Gastroesophageal sphincter (tissue), 4 donors: Measurements from ENCODE around the gene SLC32A1. TPM values are rescaled to one million over a fixed set of nuclear protein-coding genes. Genes with fewer than 3 reads are reported as not detected.

ENCODE experiments used
- ATAC-seq: fragments of 150-250 bp; one replicate; pipeline ENCODE4 v1.9.1; 2016; ENCODE audit warnings: mild to moderate bottlenecking, moderate library complexity
- H3K27ac ChIP-seq, 4 donors: fragments of 200-600 bp; sonication (generic) in 3 of 4; 1 replicate in 3 of 4; 2 replicates in 1 of 4; pipeline ENCODE4 v1.5.1; 2016 to 2019
- H3K27me3 ChIP-seq: fragments of 200-600 bp; sonication (generic); one replicate; pipeline ENCODE4 v1.5.1; 2019
- H3K36me3 ChIP-seq, 2 donors: fragments of 200-600 bp; sonication (generic); one replicate each; pipeline ENCODE4 v1.5.1; 2019; ENCODE audit warnings: control low read depth in 1 of 2
- H3K4me1 ChIP-seq, 3 donors: fragments of 200-600 bp; sonication (generic); 1 replicate in 2 of 3; 2 replicates in 1 of 3; pipeline ENCODE4 v1.5.1; 2016 to 2019; ENCODE audit warnings: control low read depth in 2 of 3
- H3K4me3 ChIP-seq, 2 donors: fragments of 200-600 bp; sonication (generic); one replicate each; pipeline ENCODE4 v1.5.1; 2019; ENCODE audit warnings: mild to moderate bottlenecking in 1 of 2, moderate library complexity in 1 of 2
- H3K9me3 ChIP-seq, 3 donors: fragments of 200-600 bp; sonication (generic); one replicate each; pipeline ENCODE4 v1.5.1; 2017 to 2019; ENCODE audit warnings: control low read depth in 2 of 3
- EP300 ChIP-seq: sonication (generic); formaldehyde crosslinking; IDR thresholded peaks from one replicate; pipeline ENCODE4 v1.6.1; 2017; ENCODE audit warnings: antibody characterized with exemption, mild to moderate bottlenecking
- POLR2A ChIP-seq, 2 donors: fragments of 450-650 bp; IDR thresholded peaks; one replicate each; pipeline ENCODE4 v1.6.1; 2017; ENCODE audit warnings: antibody characterized with exemption in 2 of 2, mild to moderate bottlenecking in 2 of 2, moderate library complexity in 1 of 2
- POLR2AphosphoS5 ChIP-seq: sonication (generic); formaldehyde crosslinking; IDR thresholded peaks from one replicate; pipeline ENCODE4 v1.6.1; 2017; ENCODE audit warnings: antibody characterized with exemption
- WGBS, 2 donors: methylation state at CpG; one replicate each; pipeline ENCODE4 v1.1.5; 2018; ENCODE audit warnings: low coverage in 1 of 2; 5-methylcytosine and 5-hydroxymethylcytosine counted together
- total RNA-seq, 4 donors: library from RNA; depleted of rRNA; stranded (reverse); fragments of >200 nt; gene quantifications; one replicate each; pipeline ENCODE4 v1.1.0, GENCODE V29; 2016
- TF ChIP-seq, protein P1 (sequence below), 4 experiments: fragments of 200-600 bp in 2 of 4; fragments of 450-650 bp in 2 of 4; sonication (generic) in 1 of 4; IDR thresholded peaks; one replicate each; pipeline ENCODE4 v1.5.1; 2017 to 2019; ENCODE audit warnings: antibody characterized with exemption in 4 of 4, mild to moderate bottlenecking in 2 of 4, moderate library complexity in 2 of 4

Gene SLC32A1
- total RNA-seq, 4 donors from 2014 or later: not detected

DNA sequence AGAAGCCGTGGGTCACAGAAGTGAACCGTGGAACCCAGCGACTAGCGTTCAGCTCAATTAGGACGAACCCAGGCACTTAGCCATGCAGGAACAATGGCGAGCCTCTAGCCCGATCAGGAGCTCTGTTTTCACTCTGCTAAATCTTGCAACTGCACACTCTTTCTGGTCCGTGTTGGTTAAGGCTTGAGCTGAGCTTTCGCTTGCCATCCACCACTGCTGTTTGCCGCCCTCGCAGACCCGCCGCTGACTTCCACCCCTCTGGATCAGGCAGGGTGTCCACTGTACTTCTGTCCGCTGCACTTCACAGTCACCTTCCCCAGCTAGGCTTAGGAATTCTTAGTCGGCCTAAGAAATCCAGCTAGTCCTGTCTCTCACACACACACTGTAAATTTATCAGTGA is 25.7 kb upstream of the SLC32A1 start:
- H3K4me3 ChIP-seq: no peak overlapping the region
- TF ChIP-seq POLR2AphosphoS5 (no peak), EP300 (no peak), POLR2A (IDR thresholded peaks at IDR 0.05) (no peak)
- TF ChIP-seq, protein P1, sequence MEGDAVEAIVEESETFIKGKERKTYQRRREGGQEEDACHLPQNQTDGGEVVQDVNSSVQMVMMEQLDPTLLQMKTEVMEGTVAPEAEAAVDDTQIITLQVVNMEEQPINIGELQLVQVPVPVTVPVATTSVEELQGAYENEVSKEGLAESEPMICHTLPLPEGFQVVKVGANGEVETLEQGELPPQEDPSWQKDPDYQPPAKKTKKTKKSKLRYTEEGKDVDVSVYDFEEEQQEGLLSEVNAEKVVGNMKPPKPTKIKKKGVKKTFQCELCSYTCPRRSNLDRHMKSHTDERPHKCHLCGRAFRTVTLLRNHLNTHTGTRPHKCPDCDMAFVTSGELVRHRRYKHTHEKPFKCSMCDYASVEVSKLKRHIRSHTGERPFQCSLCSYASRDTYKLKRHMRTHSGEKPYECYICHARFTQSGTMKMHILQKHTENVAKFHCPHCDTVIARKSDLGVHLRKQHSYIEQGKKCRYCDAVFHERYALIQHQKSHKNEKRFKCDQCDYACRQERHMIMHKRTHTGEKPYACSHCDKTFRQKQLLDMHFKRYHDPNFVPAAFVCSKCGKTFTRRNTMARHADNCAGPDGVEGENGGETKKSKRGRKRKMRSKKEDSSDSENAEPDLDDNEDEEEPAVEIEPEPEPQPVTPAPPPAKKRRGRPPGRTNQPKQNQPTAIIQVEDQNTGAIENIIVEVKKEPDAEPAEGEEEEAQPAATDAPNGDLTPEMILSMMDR (IDR thresholded peaks at IDR 0.05): no peak
- no peak overlapping the region for H3K27ac ChIP-seq
- WGBS, 2 donors: 73 to 95% methylated on average over 7 to 13 of the region's 15 CpGs
- H3K27me3 ChIP-seq: peaks cover 71% of the 10 kb centered on the region
- H3K4me1 ChIP-seq: no peaks in the 10 kb centered on the region
- ATAC-seq: no peak
- no peaks in the 10 kb centered on the region for H3K36me3 ChIP-seq
- H3K9me3 ChIP-seq: no peaks in the 10 kb centered on the region

DNA sequence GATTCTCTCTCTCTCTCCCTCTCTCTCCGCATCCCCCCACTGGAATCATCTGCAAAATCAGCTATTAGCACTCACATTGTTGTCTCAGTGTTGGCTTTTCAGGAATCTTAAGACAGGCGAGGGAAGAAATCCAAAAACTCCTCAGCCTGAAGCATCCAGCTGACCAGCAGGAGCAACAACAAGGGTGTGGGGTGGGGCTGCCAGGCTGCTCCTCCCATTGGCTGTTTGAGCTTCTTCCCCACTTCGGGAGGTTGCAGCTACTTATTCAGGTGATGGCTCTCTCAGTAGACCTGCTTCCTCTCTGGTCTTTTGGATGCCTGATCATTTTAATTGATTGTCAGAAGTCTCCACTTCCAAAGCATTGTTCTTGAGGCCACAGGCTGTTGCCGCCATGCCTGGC is 24.1 kb upstream of the SLC32A1 start:
- Histone ChIP-seq H3K4me3 (no peak overlapping the region), H3K36me3 (no peaks in the 10 kb centered on the region), H3K4me1 (no peaks in the 10 kb centered on the region), H3K27ac (no peak overlapping the region), H3K27me3 (peaks cover 84% of the 10 kb centered on the region), H3K9me3 (no peaks in the 10 kb centered on the region)
- ATAC-seq: no peak
- WGBS, 2 donors: 22 to 75% methylated on average over 1 to 3 of the region's 4 CpGs
- TF ChIP-seq POLR2A (IDR thresholded peaks at IDR 0.05): no peak
- TF ChIP-seq POLR2AphosphoS5: no peak
- TF ChIP-seq EP300: no peak

DNA sequence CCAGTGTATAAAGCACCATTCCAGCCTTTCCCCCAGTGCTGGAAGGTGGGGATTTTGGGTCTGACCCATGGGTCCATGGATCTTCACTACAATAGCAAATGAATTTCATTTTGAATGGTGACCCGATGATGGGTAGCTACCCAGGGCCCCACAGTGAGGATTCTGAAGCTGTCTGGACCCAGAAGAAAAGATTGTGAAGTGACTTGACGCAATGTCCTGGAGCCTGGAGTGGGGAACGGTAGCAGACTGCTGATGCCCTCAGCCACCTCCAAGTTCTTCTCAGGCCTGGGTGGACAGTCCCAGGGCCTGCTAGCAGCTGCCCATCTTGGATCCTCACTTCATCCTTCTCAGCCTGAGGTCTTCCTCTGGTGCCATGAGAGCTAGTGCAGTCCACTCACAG is 23.4 kb upstream of the SLC32A1 start:
- no peak overlapping the region for H3K27ac ChIP-seq
- no peak overlapping the region for H3K4me3 ChIP-seq
- ATAC-seq: no peak
- H3K27me3 ChIP-seq: peaks cover 86% of the 10 kb centered on the region
- H3K36me3 ChIP-seq: no peaks in the 10 kb centered on the region
- H3K4me1 ChIP-seq: no peaks in the 10 kb centered on the region
- TF ChIP-seq POLR2AphosphoS5: no peak
- TF ChIP-seq POLR2A (IDR thresholded peaks at IDR 0.05): no peak
- TF ChIP-seq, protein P1 (IDR thresholded peaks at IDR 0.05): no peak
- TF ChIP-seq EP300: no peak
- H3K9me3 ChIP-seq: no peaks in the 10 kb centered on the region
- no CpG with 5 or more reads among the region's 3 CpGs for WGBS, 2 donors

DNA sequence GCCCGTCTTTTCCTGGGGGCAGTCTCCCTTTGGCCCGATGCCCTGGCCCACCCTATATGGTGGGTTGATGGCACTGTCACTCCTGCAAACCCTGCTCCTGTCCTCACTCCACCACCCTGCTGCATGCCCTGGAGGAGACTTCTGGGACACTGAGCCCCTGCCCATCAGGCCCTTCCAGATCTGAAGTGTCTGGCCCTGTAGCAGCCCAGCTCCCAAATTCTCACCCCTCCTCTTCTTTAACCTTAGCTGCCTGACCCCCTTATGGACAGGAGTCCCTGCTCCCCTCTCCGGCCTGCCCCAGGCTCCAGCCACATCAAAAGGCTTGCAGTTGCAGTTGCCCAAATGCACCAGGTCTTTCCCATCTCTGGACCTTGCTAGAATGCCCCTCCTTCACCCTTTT is 20.8 kb upstream of the SLC32A1 start:
- Histone ChIP-seq H3K4me1 (no peaks in the 10 kb centered on the region), H3K27ac (no peak overlapping the region), H3K27me3 (peaks cover 87% of the 10 kb centered on the region), H3K36me3 (no peaks in the 10 kb centered on the region), H3K4me3 (no peak overlapping the region), H3K9me3 (no peaks in the 10 kb centered on the region)
- no peak for TF ChIP-seq EP300
- TF ChIP-seq POLR2AphosphoS5: no peak
- no peak for TF ChIP-seq POLR2A (IDR thresholded peaks at IDR 0.05)
- TF ChIP-seq, protein P1 (IDR thresholded peaks at IDR 0.05): no peak
- no peak for ATAC-seq
- 50 to 77% methylated on average over 2 to 3 of the region's 3 CpGs for WGBS, 2 donors

DNA sequence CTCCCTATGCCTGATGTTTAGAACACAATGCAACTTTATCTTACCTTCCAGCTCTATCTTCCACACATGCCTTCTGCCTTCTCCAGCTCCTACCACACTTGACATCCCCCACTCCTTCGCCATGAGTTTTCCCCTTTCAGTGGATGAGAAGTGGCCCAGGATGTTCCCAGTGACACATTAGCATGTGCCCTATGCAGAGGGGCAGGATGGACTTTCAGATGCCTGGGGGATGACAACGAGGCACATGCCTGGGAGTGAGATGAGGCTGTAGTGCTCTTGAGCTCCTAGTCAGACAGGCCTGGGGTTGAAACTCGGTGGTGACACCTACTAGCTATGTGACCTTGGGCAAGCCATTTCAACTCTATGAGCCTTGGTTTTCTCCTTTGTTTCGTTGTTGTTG is 20.1 kb upstream of the SLC32A1 start:
- no peak for ATAC-seq
- no peak overlapping the region for H3K4me3 ChIP-seq
- no peaks in the 10 kb centered on the region for H3K9me3 ChIP-seq
- TF ChIP-seq, protein P1 (IDR thresholded peaks at IDR 0.05): no peak
- TF ChIP-seq POLR2A (IDR thresholded peaks at IDR 0.05) (no peak), POLR2AphosphoS5 (no peak), EP300 (no peak)
- peaks cover 82% of the 10 kb centered on the region for H3K27me3 ChIP-seq
- no peak overlapping the region for H3K27ac ChIP-seq
- 49 to 57% methylated on average over 3 of the region's 4 CpGs for WGBS, 2 donors
- no peaks in the 10 kb centered on the region for H3K4me1 ChIP-seq
- H3K36me3 ChIP-seq: no peaks in the 10 kb centered on the region
